ENCODE measurements around the gene TOP3B. TPM values are rescaled to one million over a fixed set of nuclear protein-coding genes. Genes with fewer than 3 reads are reported as not detected.
A peak's percentile ranks its signal among the peaks of the same experiment; 100 is the strongest.

Gene TOP3B
- total and polyA plus RNA-seq, 2 experiments from 2014 or later: 35.7 to 77.7 TPM

GRCh38 chr22:21946262-21946925 lies 36.2 kb downstream of the TOP3B start:
- no peak for TF ChIP-seq EZH2 (IDR thresholded peaks at IDR 0.05; ENCODE audit: low read depth, unreplicated experiment)
- TF ChIP-seq, protein P1, sequence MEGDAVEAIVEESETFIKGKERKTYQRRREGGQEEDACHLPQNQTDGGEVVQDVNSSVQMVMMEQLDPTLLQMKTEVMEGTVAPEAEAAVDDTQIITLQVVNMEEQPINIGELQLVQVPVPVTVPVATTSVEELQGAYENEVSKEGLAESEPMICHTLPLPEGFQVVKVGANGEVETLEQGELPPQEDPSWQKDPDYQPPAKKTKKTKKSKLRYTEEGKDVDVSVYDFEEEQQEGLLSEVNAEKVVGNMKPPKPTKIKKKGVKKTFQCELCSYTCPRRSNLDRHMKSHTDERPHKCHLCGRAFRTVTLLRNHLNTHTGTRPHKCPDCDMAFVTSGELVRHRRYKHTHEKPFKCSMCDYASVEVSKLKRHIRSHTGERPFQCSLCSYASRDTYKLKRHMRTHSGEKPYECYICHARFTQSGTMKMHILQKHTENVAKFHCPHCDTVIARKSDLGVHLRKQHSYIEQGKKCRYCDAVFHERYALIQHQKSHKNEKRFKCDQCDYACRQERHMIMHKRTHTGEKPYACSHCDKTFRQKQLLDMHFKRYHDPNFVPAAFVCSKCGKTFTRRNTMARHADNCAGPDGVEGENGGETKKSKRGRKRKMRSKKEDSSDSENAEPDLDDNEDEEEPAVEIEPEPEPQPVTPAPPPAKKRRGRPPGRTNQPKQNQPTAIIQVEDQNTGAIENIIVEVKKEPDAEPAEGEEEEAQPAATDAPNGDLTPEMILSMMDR (conservative IDR thresholded peaks at IDR 0.05; ENCODE audit: low read depth in 2 of 2): 0 out of 4 replicates have a peak, but pooled peaks of 1 of the 2 experiments have one; percentile 12
- peaks cover 6% of the 10 kb centered on the region for H3K27me3 ChIP-seq (ENCODE audit: insufficient read depth)
- 0 out of 2 replicates have a peak, but pooled peaks cover under 1% of the 10 kb centered on the region for H3F3A ChIP-seq (replicated peaks; ENCODE audit: low read depth)
- H3K27ac ChIP-seq (ENCODE audit: low read depth): no peak overlapping the region
- peaks cover 8% of the 10 kb centered on the region; the same call in 1 of the 2 replicates for H3K4me1 ChIP-seq (ENCODE audit: insufficient read depth)
- Mint-ChIP-seq H3K4me1 (peaks cover 25% of the 10 kb centered on the region), H3K27ac (0 out of 2 replicates have a peak overlapping the region, but pooled peaks have one; percentile 23), H3K4me3 (no peak overlapping the region), H3K9me3 (no peaks in the 10 kb centered on the region), H3K36me3 (ENCODE audit: low read depth) (peaks cover 11% of the 10 kb centered on the region; the same call in 2 of the 3 replicates), H3K27me3 (ENCODE audit: insufficient read depth, low read depth, poor library complexity) (peaks cover 11% of the 10 kb centered on the region)
- H3K9me2 ChIP-seq (ENCODE audit: insufficient read depth): no peaks in the 10 kb centered on the region
- no peak overlapping the region; the same call in 1 of the 2 replicates for H3K4me2 ChIP-seq
- H3K4me3 ChIP-seq: no peak overlapping the region
- ATAC-seq: peak; percentile 37
- no peak overlapping the region for H2AFZ ChIP-seq
- H3K36me3 ChIP-seq (ENCODE audit: insufficient read depth): no peaks in the 10 kb centered on the region; the same call in 1 of the 2 replicates
- H4K20me1 ChIP-seq (replicated peaks; ENCODE audit: insufficient read depth): peaks cover 6% of the 10 kb centered on the region
- H3K79me2 ChIP-seq (replicated peaks; ENCODE audit: insufficient read depth): no peaks in the 10 kb centered on the region
- DNase-seq (ENCODE audit: low spot score): no peak

DNA sequence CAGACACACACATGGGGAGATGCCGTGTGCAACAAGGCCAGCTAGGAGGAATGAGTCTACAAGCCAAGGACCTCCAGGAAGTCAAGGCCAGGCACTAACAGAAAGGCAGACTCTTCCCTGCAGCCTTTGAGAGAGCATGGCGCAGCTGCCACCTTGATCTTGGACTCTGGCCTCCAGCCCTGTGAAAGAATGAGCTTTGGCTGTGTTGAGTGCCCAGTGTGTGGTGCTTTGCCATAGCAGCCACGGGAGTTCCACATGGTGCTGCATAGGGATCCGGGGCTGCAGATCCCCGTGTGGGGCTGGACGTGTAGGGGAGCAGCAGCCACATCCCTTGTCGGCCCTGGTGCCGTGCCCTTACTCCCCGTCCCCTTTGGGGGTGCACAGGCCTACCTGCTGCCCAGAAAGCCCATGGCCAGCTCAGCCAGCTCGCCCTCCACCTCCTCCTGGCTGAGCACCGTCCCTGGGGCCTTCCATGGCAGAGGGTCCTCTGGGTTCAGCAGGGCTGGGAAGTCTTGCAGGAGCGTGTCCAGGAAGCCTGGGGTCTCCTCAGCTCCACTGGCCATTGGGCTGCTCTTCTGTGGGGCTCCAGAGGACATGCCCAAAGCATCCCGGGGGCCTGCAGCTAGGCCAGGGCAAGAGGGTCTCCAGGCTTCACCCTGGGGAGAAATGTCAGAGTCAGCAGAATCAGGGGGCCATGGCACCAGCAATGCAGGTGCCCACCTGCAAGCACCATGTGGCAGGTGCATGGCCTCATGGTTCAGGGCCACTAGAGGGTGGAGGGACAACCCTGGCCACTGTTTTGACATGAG lies 36.9 kb downstream of the TOP3B start:
- Histone ChIP-seq H3K4me3 (no peak overlapping the region), H3K27me3 (ENCODE audit: insufficient read depth) (no peaks in the 10 kb centered on the region), H2AFZ (no peak overlapping the region), H3K36me3 (ENCODE audit: insufficient read depth) (no peaks in the 10 kb centered on the region; the same call in 1 of the 2 replicates), H3K27ac (ENCODE audit: low read depth) (no peak overlapping the region), H3F3A (replicated peaks; ENCODE audit: low read depth) (no peaks in the 10 kb centered on the region), H3K4me1 (ENCODE audit: insufficient read depth) (peaks cover 8% of the 10 kb centered on the region; the same call in 1 of the 2 replicates), H3K4me2 (no peak overlapping the region), H4K20me1 (replicated peaks; ENCODE audit: insufficient read depth) (peaks cover 1% of the 10 kb centered on the region; the same call in 1 of the 2 replicates), H3K9me2 (ENCODE audit: insufficient read depth) (no peaks in the 10 kb centered on the region), H3K79me2 (replicated peaks; ENCODE audit: insufficient read depth) (no peaks in the 10 kb centered on the region)
- no peak for ATAC-seq
- Mint-ChIP-seq H3K4me3 (no peak overlapping the region), H3K27me3 (ENCODE audit: insufficient read depth, low read depth, poor library complexity) (peaks cover 9% of the 10 kb centered on the region), H3K27ac (no peak overlapping the region), H3K36me3 (ENCODE audit: low read depth) (peaks cover 10% of the 10 kb centered on the region; the same call in 2 of the 3 replicates), H3K9me3 (no peaks in the 10 kb centered on the region), H3K4me1 (peaks cover 25% of the 10 kb centered on the region)
- DNase-seq (ENCODE audit: low spot score): no peak
- no peak for TF ChIP-seq EZH2phosphoT487 (IDR thresholded peaks at IDR 0.05; ENCODE audit: unreplicated experiment)
- TF ChIP-seq POLR2AphosphoS5 (IDR thresholded peaks at IDR 0.05; ENCODE audit: low read depth): no peak
- TF ChIP-seq, protein P1 (conservative IDR thresholded peaks at IDR 0.05; ENCODE audit: low read depth in 2 of 2): no peak
- no peak for TF ChIP-seq ETS1 (IDR thresholded peaks at IDR 0.05)
- TF ChIP-seq CREB1 (CRISPR knock-in tag; IDR thresholded peaks at IDR 0.05; ENCODE audit: low read depth): no peak
- TF ChIP-seq EZH2 (IDR thresholded peaks at IDR 0.05; ENCODE audit: low read depth, unreplicated experiment): no peak
- no peak for TF ChIP-seq NANOG (IDR thresholded peaks at IDR 0.05; ENCODE audit: borderline replicate concordance)
- no peak for TF ChIP-seq JUNB (IDR thresholded peaks at IDR 0.05; ENCODE audit: unreplicated experiment)
- TF ChIP-seq ZNF114 (CRISPR knock-in tag; IDR thresholded peaks at IDR 0.05): no peak
- no peak for TF ChIP-seq STAT1 (IDR thresholded peaks at IDR 0.05; ENCODE audit: unreplicated experiment)
- no peak for TF ChIP-seq ZNF331 (CRISPR knock-in tag; IDR thresholded peaks at IDR 0.05; ENCODE audit: low read depth)

Measured in GM23338 (cell line).